PFSK-1 (cell line): ENCODE measurements around the gene TUBB2A.

ENCODE experiments used
- FOXP2 ChIP-seq: optimal IDR thresholded peaks from 2 replicates; pipeline ENCODE3; 2011; ENCODE audit warnings: borderline replicate concordance, control low read depth, inconsistent platforms; ENCODE audit not compliant: insufficient read depth; ENCODE audit errors: extremely low read length, extremely low read depth
- POLR2AphosphoS5 ChIP-seq: IDR thresholded peaks from 2 replicates; pipeline ENCODE4 v1.6.1; 2012; ENCODE audit warnings: low read depth, mild to moderate bottlenecking, control low read depth, low read length, moderate library complexity
- SIN3A ChIP-seq: IDR thresholded peaks from 2 replicates; pipeline ENCODE4 v1.6.1; 2012; ENCODE audit warnings: mild to moderate bottlenecking, low read length, moderate library complexity, borderline replicate concordance; ENCODE audit not compliant: insufficient read depth
- TAF1 ChIP-seq: IDR thresholded peaks from 2 replicates; pipeline ENCODE4 v1.6.1; 2012; ENCODE audit warnings: low read length, control low read depth, borderline replicate concordance; ENCODE audit not compliant: insufficient read depth
- TF ChIP-seq, protein P1 (sequence below), 2 experiments: IDR thresholded peaks; 2 replicates each; pipeline versions ENCODE4 v1.6.1 to v1.8.0; 2011 to 2012; ENCODE audit warnings: low read depth in 2 of 2, low read length in 2 of 2, control low read depth in 1 of 2, inconsistent platforms in 1 of 2, mild to moderate bottlenecking in 1 of 2, moderate library complexity in 1 of 2; ENCODE audit not compliant: insufficient read depth in 1 of 2

Gene TUBB2A

DNA sequence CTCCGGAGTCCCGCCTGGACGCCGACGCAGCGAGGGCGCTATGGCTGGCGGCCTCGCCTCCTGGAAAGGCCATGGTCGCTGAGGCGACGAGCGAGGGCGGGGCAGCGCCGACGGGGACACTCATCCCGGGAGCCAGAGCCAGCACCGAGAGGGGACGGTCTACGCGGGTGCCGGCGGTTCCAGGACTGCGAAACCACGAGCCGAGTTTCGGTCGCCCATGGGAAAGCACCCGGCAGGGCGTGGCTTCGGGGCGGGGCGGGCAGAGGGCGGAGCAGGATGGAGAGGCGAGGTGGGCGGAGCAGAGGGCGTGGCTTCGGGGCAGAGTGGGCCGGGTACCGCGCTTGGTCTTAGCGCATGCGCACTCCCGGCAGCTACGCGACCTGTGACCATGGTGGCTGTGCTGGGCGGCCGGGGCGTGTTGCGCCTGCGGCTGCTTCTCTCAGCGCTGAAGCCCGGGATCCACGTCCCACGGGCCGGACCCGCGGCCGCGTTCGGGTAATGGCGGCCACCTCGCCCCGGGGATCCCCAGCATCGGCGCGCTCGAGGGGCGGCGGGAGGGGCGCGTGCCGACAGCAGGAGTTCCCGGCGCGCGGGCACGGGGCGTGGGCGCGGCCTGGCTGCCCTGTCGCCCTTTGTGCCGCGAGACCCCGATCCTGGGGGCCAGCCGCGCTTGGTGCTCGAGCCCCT, 38.8 kb downstream of the TUBB2A start, which contains the start of gene BPHL:
BPHL (plus strand) TSS at position 359 of the 687 bp plus-strand sequence; CDS start at position 389, 30 bp downstream.
- peak; percentile 91 for TF ChIP-seq POLR2AphosphoS5
- peak; percentile 21 for TF ChIP-seq FOXP2
- peak; percentile 43; the same call in 1 of the 2 replicates for TF ChIP-seq TAF1
- TF ChIP-seq, protein P1, sequence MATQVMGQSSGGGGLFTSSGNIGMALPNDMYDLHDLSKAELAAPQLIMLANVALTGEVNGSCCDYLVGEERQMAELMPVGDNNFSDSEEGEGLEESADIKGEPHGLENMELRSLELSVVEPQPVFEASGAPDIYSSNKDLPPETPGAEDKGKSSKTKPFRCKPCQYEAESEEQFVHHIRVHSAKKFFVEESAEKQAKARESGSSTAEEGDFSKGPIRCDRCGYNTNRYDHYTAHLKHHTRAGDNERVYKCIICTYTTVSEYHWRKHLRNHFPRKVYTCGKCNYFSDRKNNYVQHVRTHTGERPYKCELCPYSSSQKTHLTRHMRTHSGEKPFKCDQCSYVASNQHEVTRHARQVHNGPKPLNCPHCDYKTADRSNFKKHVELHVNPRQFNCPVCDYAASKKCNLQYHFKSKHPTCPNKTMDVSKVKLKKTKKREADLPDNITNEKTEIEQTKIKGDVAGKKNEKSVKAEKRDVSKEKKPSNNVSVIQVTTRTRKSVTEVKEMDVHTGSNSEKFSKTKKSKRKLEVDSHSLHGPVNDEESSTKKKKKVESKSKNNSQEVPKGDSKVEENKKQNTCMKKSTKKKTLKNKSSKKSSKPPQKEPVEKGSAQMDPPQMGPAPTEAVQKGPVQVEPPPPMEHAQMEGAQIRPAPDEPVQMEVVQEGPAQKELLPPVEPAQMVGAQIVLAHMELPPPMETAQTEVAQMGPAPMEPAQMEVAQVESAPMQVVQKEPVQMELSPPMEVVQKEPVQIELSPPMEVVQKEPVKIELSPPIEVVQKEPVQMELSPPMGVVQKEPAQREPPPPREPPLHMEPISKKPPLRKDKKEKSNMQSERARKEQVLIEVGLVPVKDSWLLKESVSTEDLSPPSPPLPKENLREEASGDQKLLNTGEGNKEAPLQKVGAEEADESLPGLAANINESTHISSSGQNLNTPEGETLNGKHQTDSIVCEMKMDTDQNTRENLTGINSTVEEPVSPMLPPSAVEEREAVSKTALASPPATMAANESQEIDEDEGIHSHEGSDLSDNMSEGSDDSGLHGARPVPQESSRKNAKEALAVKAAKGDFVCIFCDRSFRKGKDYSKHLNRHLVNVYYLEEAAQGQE (IDR thresholded peaks at IDR 0.05; ENCODE audit: insufficient read depth in 1 of 2, low read depth in 2 of 2, low read length in 2 of 2): no peak

DNA sequence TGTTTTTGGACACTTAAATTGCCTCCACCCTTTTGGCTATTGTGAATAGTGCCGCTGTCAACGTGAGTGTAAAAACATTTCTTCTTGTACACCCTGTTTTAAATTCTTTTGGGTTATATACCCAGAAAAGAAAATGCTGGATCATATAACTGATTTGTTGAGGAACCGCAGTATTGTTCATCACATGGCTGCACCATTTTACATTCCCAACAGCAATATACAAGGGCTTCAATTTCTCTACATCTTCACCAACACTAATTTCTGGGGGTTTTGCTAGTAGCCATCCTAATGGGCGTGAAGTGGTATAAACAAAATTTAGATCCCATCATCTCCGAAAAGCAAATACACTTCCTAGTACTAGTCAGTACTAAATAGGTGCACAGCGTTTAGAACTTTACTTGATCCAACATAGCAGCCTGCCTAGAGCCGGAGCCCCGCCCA, 39.4 kb downstream of the TUBB2A start:
- TF ChIP-seq FOXP2 (no peak), TAF1 (no peak), POLR2AphosphoS5 (no peak), SIN3A (0 out of 2 replicates have a peak, but pooled peaks have one; percentile 81)
- TF ChIP-seq, protein P1 (IDR thresholded peaks at IDR 0.05; ENCODE audit: insufficient read depth in 1 of 2, low read depth in 2 of 2, low read length in 2 of 2): no peak

- TF ChIP-seq SIN3A (no peak), POLR2AphosphoS5 (no peak), FOXP2 (no peak), TAF1 (no peak)
- TF ChIP-seq, protein P1 (IDR thresholded peaks at IDR 0.05; ENCODE audit: insufficient read depth in 1 of 2, low read depth in 2 of 2, low read length in 2 of 2): no peak
Measured at GRCh38 chr6:3114377-3114776, 43.0 kb downstream of the TUBB2A start.

- TF ChIP-seq FOXP2 (no peak), TAF1 (no peak), POLR2AphosphoS5 (no peak)
- TF ChIP-seq, protein P1 (IDR thresholded peaks at IDR 0.05; ENCODE audit: insufficient read depth in 1 of 2, low read depth in 2 of 2, low read length in 2 of 2): no peak
Measured at GRCh38 chr6:3109761-3110160, 47.6 kb downstream of the TUBB2A start.

DNA sequence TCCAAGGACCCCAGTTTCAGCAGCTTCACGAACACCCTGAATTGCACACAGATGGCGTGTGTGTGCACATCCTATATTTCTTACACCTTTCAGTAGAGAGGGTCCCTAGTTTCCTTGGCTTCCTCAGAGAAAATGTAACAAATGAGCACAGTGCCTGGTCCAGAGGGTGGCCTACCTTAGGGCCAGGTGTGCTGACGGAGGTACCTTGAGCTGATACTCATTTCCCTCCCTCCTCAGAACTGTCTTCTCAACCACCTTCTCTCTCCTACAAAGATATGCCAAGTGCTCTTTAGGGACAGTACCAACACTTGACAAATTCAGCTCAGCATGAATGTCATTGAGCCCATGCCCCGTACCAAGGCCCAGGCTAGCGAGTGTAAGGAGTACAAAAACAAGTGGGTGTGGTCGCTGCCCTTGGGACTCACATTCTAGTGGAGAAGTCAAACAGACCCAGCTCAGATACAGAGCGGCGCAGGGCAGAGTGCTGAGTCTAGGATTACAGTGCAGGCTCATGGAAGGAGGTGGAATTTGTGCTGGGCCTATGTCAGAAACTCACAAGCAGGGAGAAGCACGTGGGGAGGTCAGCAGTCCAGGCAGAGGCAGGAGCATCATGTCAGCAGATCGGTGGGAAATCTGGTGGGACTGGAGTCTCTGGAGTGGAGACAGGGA, 48.5 kb downstream of the TUBB2A start:
- TF ChIP-seq SIN3A: no peak
- TF ChIP-seq FOXP2: no peak
- no peak for TF ChIP-seq TAF1
- TF ChIP-seq, protein P1 (IDR thresholded peaks at IDR 0.05; ENCODE audit: insufficient read depth in 1 of 2, low read depth in 2 of 2, low read length in 2 of 2): no peak
- no peak for TF ChIP-seq POLR2AphosphoS5
